ENCODE results near the gene NPEPL1.

NPEPL1 gene

DNA sequence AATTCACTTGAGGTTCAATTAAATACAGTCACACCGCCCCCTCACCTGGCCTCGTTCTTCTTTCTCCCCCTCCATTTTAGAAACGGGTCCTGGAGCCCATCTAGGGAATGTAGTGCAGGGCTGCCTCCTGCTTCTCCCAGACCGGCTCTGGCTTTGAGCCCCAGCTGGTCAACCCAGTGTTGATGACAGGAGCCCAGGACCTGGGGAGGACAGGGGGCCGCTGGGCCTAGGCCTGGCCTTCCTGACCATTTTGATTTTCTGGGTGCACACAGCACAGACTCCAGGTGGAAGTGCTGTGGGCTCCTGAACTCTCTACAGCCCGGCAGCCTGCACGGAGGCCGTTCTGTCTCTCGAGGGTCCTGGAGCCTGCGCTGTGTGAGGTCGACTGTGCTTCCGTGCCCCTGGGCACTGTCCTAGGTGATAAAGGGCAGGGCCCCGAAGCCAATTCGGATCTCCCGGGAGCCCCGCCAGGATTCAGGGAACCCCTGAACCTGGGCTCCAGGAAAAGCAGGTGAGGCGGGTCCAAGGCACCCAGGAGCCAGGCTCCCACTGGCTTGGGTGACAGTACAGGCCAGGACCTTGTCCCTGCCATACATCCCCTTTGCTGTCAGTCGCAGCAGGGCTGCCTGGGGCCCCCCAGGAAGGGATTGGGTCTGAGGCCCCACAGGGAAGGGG lies 23.3 kb downstream of the NPEPL1 start:
- Histone ChIP-seq H3K4me1 (ENCODE audit: control insufficient read depth in 2 of 2, insufficient read depth in 1 of 2, low read depth in 1 of 2, low read length in 2 of 2) (peaks cover 10 to 19% of the 10 kb centered on the region in 2 donors), H3K14ac (ENCODE audit: low read length) (peak overlapping the region; percentile 95), H3K9ac (ENCODE audit: low read depth, low read length, poor library complexity) (peak overlapping the region; percentile 15), H2AFZ (ENCODE audit: low read length) (no peak overlapping the region), H2BK5ac (ENCODE audit: low read length) (no peak overlapping the region), H2BK120ac (ENCODE audit: low read depth, low read length) (no peak overlapping the region), H3K4ac (ENCODE audit: low read length) (no peak overlapping the region), H4K8ac (ENCODE audit: low read depth, low read length) (no peak overlapping the region), H3K18ac (ENCODE audit: low read length) (peak overlapping the region; percentile 88), H3K36me3 (replicated peaks in 1 of 2; ENCODE audit: control insufficient read depth in 2 of 2, insufficient read depth in 2 of 2, low read length in 2 of 2) (peaks cover 0 to 2% of the 10 kb centered on the region in 2 donors), H3K79me1 (ENCODE audit: low read depth, low read length) (no peaks in the 10 kb centered on the region), H2BK15ac (ENCODE audit: low read length) (no peak overlapping the region), H3K27ac (replicated peaks; ENCODE audit: low read length) (no peak overlapping the region), H3K4me2 (ENCODE audit: insufficient read depth, low read length, poor library complexity, severe bottlenecking) (no peak overlapping the region), H4K91ac (ENCODE audit: low read depth, low read length, poor library complexity) (no peak overlapping the region), H3K23ac (ENCODE audit: low read depth, low read length, poor library complexity) (peak overlapping the region; percentile 83), H3K4me3 (ENCODE audit: low read length in 2 of 2) (no peak overlapping the region), H2AK5ac (ENCODE audit: low read depth, low read length) (no peak overlapping the region), H2BK12ac (ENCODE audit: low read length) (no peak overlapping the region), H3K27me3 (ENCODE audit: control insufficient read depth in 3 of 3, insufficient read depth in 3 of 3, low read depth in 1 of 3, low read length in 3 of 3) (peaks cover 0 to 15% (median 0%) of the 10 kb centered on the region in 3 experiments), H3K9me3 (replicated peaks in 1 of 2; ENCODE audit: control insufficient read depth in 2 of 2, insufficient read depth in 1 of 2, low read depth in 1 of 2, low read length in 2 of 2) (no peaks in the 10 kb centered on the region)
- WGBS, 2 donors (ENCODE audit: extremely low coverage in 2 of 2, insufficient read length in 2 of 2, insufficient replicate concordance in 1 of 2) = no CpG with 5 or more reads among the region's 18 CpGs
- DNase-seq (ENCODE audit: low spot score) = no peak

DNA sequence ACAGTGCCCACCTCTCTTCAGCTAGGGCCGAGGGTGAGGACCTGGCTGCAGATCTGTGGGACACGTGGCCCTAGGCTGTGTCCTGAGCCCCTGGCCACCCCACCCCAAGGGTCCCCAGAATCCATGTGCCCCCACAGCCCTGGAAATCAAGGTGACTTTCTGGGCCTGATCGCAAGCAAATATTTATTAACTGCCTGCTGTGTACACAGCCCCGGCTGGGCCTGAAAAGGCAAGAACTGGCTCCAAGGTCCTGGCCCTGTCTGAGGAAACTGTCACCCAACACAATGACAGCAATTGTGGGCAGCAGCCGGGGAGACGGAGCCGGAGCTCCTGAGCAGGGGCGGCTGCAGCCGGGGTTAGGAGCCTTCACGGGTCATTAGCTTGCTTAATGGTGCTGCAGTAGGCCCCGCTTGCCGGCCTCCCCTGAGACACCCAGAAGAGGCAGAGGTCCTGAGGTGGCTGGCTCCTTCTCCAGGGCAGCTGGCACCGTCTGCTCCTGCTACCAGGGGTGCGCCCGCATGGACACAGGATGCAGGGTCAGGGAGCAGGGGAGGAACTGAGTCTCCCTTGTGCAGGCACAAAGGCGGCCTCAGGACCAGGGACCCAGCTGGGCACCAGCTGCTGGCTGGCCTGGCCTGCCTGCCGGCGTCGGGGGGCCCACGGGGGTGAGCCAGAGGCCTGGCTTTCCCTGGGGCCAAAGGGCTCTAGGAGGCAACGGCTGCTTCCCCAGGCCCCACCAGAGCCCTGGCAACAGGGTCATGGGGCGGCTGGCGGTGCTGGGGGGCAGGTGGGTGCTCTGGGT lies 24.1 kb downstream of the NPEPL1 start:
- peak overlapping the region; percentile 76 for H2AK5ac ChIP-seq (ENCODE audit: low read depth, low read length)
- peak overlapping the region; percentile 95 for H3K14ac ChIP-seq (ENCODE audit: low read length)
- peaks cover 0 to 18% (median 0%) of the 10 kb centered on the region in 3 experiments for H3K27me3 ChIP-seq (ENCODE audit: control insufficient read depth in 3 of 3, insufficient read depth in 3 of 3, low read depth in 1 of 3, low read length in 3 of 3)
- H3K4me2 ChIP-seq (ENCODE audit: insufficient read depth, low read length, poor library complexity, severe bottlenecking) = no peak overlapping the region
- H3K27ac ChIP-seq (replicated peaks; ENCODE audit: low read length) = no peak overlapping the region
- no peak overlapping the region for H4K8ac ChIP-seq (ENCODE audit: low read depth, low read length)
- H2BK15ac ChIP-seq (ENCODE audit: low read length) = no peak overlapping the region
- H3K4me3 ChIP-seq (ENCODE audit: low read length in 2 of 2) = no peak overlapping the region
- DNase-seq (ENCODE audit: low spot score) = peak; percentile 50
- no peaks in the 10 kb centered on the region for H3K79me1 ChIP-seq (ENCODE audit: low read depth, low read length)
- H3K9ac ChIP-seq (ENCODE audit: low read depth, low read length, poor library complexity) = peak overlapping the region; percentile 15
- WGBS, 2 donors (ENCODE audit: extremely low coverage in 2 of 2, insufficient read length in 2 of 2, insufficient replicate concordance in 1 of 2) = no CpG with 5 or more reads among the region's 23 CpGs
- H3K9me3 ChIP-seq (replicated peaks in 1 of 2; ENCODE audit: control insufficient read depth in 2 of 2, insufficient read depth in 1 of 2, low read depth in 1 of 2, low read length in 2 of 2) = no peaks in the 10 kb centered on the region
- no peak overlapping the region for H4K91ac ChIP-seq (ENCODE audit: low read depth, low read length, poor library complexity)
- H2AFZ ChIP-seq (ENCODE audit: low read length) = no peak overlapping the region
- H3K4ac ChIP-seq (ENCODE audit: low read length) = no peak overlapping the region
- peaks cover 8 to 19% of the 10 kb centered on the region in 2 donors for H3K4me1 ChIP-seq (ENCODE audit: control insufficient read depth in 2 of 2, insufficient read depth in 1 of 2, low read depth in 1 of 2, low read length in 2 of 2)
- no peak overlapping the region for H2BK120ac ChIP-seq (ENCODE audit: low read depth, low read length)
- H3K23ac ChIP-seq (ENCODE audit: low read depth, low read length, poor library complexity) = peak overlapping the region; percentile 83
- peak overlapping the region; percentile 88 for H3K18ac ChIP-seq (ENCODE audit: low read length)
- peaks cover 0 to 2% of the 10 kb centered on the region in 2 donors for H3K36me3 ChIP-seq (replicated peaks in 1 of 2; ENCODE audit: control insufficient read depth in 2 of 2, insufficient read depth in 2 of 2, low read length in 2 of 2)
- no peak overlapping the region for H2BK5ac ChIP-seq (ENCODE audit: low read length)
- H2BK12ac ChIP-seq (ENCODE audit: low read length) = no peak overlapping the region

DNA sequence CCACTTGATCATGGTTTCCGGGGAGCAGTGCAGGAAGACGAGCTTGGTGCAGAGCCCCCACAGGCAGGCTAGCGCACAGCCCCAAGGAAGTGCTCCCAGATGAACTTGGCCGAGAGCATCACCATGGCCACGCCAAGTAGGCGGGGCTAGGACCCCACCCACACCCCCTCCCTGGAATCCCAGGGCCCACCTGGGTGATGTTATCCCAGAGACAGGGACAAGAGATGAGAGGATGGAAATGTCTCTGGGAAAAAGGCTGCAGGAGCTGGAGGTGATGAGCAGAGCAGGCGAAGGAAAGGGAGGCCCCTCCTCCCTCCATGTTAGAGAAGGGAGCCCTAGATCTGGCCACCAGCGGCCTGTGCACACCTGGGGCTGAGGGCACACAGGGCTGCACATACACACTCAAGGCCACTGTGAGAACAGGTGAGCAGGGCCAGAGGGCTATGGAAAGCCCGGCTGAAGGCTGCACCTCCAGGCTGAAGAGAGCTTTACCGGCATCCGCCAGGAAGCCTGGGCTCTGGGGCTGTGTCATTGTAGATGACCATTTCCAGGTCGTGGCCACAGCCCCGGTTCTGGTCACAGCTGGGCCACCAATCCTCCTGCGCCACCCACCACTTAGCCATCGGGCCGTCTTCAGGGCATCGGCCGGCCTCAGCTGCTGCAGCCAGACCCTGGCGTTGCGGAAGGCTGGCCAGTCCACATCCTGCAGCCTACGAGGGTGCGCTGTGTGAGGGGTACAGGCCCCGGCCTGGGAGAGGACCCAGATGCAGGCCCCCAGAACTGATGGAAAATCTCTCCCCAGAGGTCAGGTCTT lies 24.9 kb downstream of the NPEPL1 start:
- WGBS, 2 donors (ENCODE audit: extremely low coverage in 2 of 2, insufficient read length in 2 of 2, insufficient replicate concordance in 1 of 2) = no CpG with 5 or more reads among the region's 23 CpGs
- H3K36me3 ChIP-seq (replicated peaks in 1 of 2; ENCODE audit: control insufficient read depth in 2 of 2, insufficient read depth in 2 of 2, low read length in 2 of 2) = peaks cover 0 to 2% of the 10 kb centered on the region in 2 donors
- no peak for DNase-seq (ENCODE audit: low spot score)

More for the DNA sequence above, 24.9 kb downstream of the NPEPL1 start:
- no peak overlapping the region for H2BK5ac ChIP-seq (ENCODE audit: low read length)
- H3K18ac ChIP-seq (ENCODE audit: low read length) = peak overlapping the region; percentile 74
- H2BK120ac ChIP-seq (ENCODE audit: low read depth, low read length) = no peak overlapping the region
- no peak overlapping the region for H3K27ac ChIP-seq (replicated peaks; ENCODE audit: low read length)
- H4K8ac ChIP-seq (ENCODE audit: low read depth, low read length) = no peak overlapping the region
- H3K9ac ChIP-seq (ENCODE audit: low read depth, low read length, poor library complexity) = peak overlapping the region; percentile 51
- no peak overlapping the region for H2BK12ac ChIP-seq (ENCODE audit: low read length)
- H3K79me1 ChIP-seq (ENCODE audit: low read depth, low read length) = no peaks in the 10 kb centered on the region
- H2AFZ ChIP-seq (ENCODE audit: low read length) = no peak overlapping the region
- no peak overlapping the region for H4K91ac ChIP-seq (ENCODE audit: low read depth, low read length, poor library complexity)
- H3K27me3 ChIP-seq (ENCODE audit: control insufficient read depth in 3 of 3, insufficient read depth in 3 of 3, low read depth in 1 of 3, low read length in 3 of 3) = peaks cover 0 to 26% (median 0%) of the 10 kb centered on the region in 3 experiments
- H3K23ac ChIP-seq (ENCODE audit: low read depth, low read length, poor library complexity) = peak overlapping the region; percentile 21
- H3K14ac ChIP-seq (ENCODE audit: low read length) = no peak overlapping the region
- H3K4me1 ChIP-seq (ENCODE audit: control insufficient read depth in 2 of 2, insufficient read depth in 1 of 2, low read depth in 1 of 2, low read length in 2 of 2) = peaks cover 8 to 19% of the 10 kb centered on the region in 2 donors
- H2AK5ac ChIP-seq (ENCODE audit: low read depth, low read length) = peak overlapping the region; percentile 76
- H3K4me2 ChIP-seq (ENCODE audit: insufficient read depth, low read length, poor library complexity, severe bottlenecking) = no peak overlapping the region
- no peaks in the 10 kb centered on the region for H3K9me3 ChIP-seq (replicated peaks in 1 of 2; ENCODE audit: control insufficient read depth in 2 of 2, insufficient read depth in 1 of 2, low read depth in 1 of 2, low read length in 2 of 2)
- H3K4me3 ChIP-seq (ENCODE audit: low read length in 2 of 2) = no peak overlapping the region
- no peak overlapping the region for H2BK15ac ChIP-seq (ENCODE audit: low read length)
- no peak overlapping the region for H3K4ac ChIP-seq (ENCODE audit: low read length)

Measured in neuronal stem cell (in vitro differentiated cells).